HG03439 (cell line): ENCODE measurements around the gene RHBDL3.
"Not testable (repeated sequence)": the region's sequence is repeated elsewhere in the genome, so short reads cannot be mapped to it uniquely, and the experiment has no call there.

Experiments
- ATAC-seq: cut with Tn5 transposase; IDR thresholded peaks from one replicate; pipeline ENCODE4 v1.9.1; 2021; ENCODE audit warnings: mild to moderate bottlenecking, moderate library complexity; ENCODE audit not compliant: unreplicated experiment

The RHBDL3 gene

GRCh38 chr17:32323046-32323445 is 57.4 kb downstream of the RHBDL3 start:
- no peak for ATAC-seq

GRCh38 chr17:32323811-32324491 is 58.3 kb downstream of the RHBDL3 start:
- no peak for ATAC-seq

- ATAC-seq = no peak
Observed at GRCh38 chr17:32327911-32328310, 62.3 kb downstream of the RHBDL3 start.

GRCh38 chr17:32330147-32330546 is 64.5 kb downstream of the RHBDL3 start:
- ATAC-seq = no peak

GRCh38 chr17:32331243-32332040 is 65.8 kb downstream of the RHBDL3 start:
- ATAC-seq = no peak

- ATAC-seq = no peak
Observed at GRCh38 chr17:32333187-32333586, 67.6 kb downstream of the RHBDL3 start.

- no peak for ATAC-seq
Observed at GRCh38 chr17:32335046-32335445, 69.4 kb downstream of the RHBDL3 start.

- ATAC-seq = no peak
Observed at GRCh38 chr17:32335687-32336086, 70.1 kb downstream of the RHBDL3 start.

GRCh38 chr17:32341141-32341856 is 75.7 kb downstream of the RHBDL3 start:
- no peak for ATAC-seq

GRCh38 chr17:32341857-32342602 is 76.4 kb downstream of the RHBDL3 start, which contains the start of gene C17orf75:
Gene C17orf75 (minus strand): TSS chr17:32342173. CDS start chr17:32342139, 34 bp downstream.
- ATAC-seq = peak; percentile 60

GRCh38 chr17:32342603-32343325 is 77.1 kb downstream of the RHBDL3 start:
- ATAC-seq = no peak

GRCh38 chr17:32345951-32346600 is 80.4 kb downstream of the RHBDL3 start:
- ATAC-seq = no peak

- ATAC-seq = no peak
Observed at GRCh38 chr17:32348483-32348800, 82.8 kb downstream of the RHBDL3 start.

- peak; percentile 6 for ATAC-seq
Observed at GRCh38 chr17:32349503-32349853, 83.8 kb downstream of the RHBDL3 start.

- ATAC-seq = peak; percentile 91
Observed at GRCh38 chr17:32349854-32350665, 84.4 kb downstream of the RHBDL3 start, which contains the start of gene ZNF207. Gene ZNF207 (plus strand): TSS chr17:32350157. CDS start chr17:32350286, 129 bp downstream.

GRCh38 chr17:32350666-32351418 is 85.2 kb downstream of the RHBDL3 start:
- ATAC-seq = peak; percentile 9

GRCh38 chr17:32352734-32353133 is 87.1 kb downstream of the RHBDL3 start:
- not testable (repeated sequence) for ATAC-seq
